IPS DF 4.7 (cell line): ENCODE measurements around the gene STK39.
A peak's percentile ranks its signal among the peaks of the same experiment; 100 is the strongest.

Experiments
- DNase-seq: peaks from one replicate; pipeline ENCODE4 v3.0.0-alpha.2; 2013; ENCODE audit warnings: low spot score; ENCODE audit errors: extremely low read depth

The STK39 gene

DNA sequence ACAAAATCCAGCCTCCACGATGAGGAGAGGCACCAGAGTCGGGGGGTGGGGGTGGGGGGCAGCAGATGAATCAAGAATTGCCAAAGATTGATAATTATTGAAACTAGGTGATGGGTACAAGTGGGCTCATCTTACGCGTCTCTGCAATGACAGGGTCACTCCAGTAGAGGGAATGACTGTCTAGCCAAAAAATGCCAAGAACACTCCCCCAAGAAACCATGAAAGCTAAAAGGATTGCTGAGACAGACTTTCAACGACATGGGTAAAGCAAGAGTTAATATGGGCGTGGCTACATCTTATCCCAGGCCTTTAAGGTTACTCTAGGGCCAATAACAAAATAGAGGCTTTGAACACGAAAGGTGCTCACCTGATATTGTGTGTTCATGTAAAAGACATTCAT is 86.5 kb downstream of the STK39 start:
- peak; percentile 62 for DNase-seq

DNA sequence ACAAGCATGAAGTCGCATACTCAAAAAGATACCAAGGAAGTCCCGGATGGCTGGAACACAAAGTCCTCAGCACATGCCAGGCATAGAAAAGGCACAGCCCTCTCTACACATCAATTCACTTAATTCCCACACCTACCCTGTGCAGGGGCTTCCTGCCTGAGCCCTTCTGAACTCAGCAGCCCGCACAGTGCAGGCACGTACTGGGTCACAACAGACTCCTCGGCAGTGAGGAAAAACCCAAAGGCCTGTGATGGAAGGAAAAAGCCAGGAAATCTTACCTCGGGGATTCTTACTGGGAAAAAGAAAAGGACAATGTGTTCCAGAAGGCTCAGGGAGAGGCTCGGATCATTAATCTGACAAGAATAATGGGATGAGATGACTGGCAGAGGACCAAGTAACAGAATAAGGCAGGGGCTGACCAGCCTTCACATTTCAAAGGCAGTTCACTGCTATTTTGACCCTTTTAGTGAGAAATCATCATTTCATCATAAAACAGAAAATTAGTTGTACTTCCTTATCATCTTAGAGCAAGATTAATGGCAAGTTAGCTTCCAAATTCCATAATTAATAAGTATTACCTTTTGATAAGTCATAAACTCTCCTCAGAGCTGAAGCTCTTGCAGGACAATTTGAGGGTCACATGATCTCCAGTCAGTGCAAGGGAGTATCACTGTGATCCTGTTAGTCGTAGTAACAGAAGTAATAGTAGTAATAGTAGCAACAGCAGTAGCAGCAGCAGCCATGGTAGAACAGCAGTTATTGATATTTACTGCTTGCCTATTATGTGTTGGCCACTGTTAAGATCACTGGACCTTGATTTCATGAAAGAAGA is 87.4 kb downstream of the STK39 start:
- DNase-seq, result no peak

- no peak for DNase-seq
These were observed 88.8 kb downstream of the STK39 start for GRCh38 chr2:168158586-168158985.

DNA sequence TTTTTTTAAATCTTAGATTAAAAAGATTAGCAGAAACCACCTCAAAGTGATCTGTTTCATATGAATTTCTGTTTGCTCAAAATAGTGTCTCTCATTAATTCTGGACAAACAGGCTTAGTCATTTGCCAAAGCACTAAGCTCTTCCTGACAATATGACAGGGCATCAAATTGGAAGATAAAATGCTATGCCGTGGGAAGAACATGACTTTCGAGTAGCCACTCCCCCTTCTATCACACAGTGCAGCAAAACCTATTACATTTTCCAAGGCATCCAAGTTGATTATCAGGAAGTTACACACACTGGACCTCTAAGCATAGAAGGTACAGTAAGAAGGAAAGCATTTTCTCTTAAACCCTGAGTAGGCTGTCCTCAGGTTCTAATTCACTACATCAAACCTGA is 89.5 kb downstream of the STK39 start:
- no peak for DNase-seq

GRCh38 chr2:168157070-168157469 is 90.3 kb downstream of the STK39 start:
- no peak for DNase-seq

- no peak for DNase-seq
These were observed 90.7 kb downstream of the STK39 start for GRCh38 chr2:168156661-168157060.

DNA sequence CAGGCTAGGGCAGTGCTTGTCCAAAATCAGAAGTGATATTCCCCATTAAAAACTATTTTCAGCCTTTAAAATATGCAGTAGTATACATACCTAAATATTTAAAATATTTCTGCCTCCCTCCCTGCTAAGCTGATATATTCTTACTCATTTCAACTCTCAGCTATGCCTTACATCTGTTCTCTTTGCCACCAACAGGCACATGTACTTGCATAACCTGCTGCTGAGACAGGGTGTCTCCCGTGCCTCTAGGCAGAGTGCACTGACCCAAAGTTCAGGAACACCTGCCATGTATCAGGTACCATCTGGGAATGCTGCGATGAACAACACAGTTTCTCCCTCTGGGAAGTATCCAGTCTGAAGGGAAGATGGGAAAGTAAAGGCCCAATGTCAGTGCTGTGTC is 91.7 kb downstream of the STK39 start:
- no peak for DNase-seq

DNA sequence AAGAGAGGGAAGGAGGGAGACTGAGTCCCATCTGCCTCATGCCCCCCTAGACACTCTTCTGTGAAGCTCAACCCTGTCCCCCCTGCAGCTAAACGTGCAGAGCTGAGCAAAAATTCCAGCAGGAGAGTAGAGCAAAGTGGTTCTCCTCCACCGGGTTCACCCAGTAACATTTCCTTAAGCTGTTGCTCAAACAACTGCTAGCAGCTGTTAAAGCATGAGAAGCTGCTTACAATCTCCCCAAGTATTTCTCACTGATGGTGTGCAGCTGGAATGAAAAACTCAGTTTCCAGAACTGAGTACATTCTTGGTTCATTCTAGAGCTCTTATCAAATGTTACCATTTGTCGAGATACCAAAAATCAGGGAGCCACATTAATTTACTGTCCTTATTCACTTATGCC is 92.3 kb downstream of the STK39 start:
- no peak for DNase-seq

- no peak for DNase-seq
These were observed 94.4 kb downstream of the STK39 start for GRCh38 chr2:168152902-168153530.

- DNase-seq, result no peak
These were observed 97.4 kb downstream of the STK39 start for GRCh38 chr2:168149986-168150385.

GRCh38 chr2:168149150-168149974 is 98.0 kb downstream of the STK39 start:
- DNase-seq, result no peak

DNA sequence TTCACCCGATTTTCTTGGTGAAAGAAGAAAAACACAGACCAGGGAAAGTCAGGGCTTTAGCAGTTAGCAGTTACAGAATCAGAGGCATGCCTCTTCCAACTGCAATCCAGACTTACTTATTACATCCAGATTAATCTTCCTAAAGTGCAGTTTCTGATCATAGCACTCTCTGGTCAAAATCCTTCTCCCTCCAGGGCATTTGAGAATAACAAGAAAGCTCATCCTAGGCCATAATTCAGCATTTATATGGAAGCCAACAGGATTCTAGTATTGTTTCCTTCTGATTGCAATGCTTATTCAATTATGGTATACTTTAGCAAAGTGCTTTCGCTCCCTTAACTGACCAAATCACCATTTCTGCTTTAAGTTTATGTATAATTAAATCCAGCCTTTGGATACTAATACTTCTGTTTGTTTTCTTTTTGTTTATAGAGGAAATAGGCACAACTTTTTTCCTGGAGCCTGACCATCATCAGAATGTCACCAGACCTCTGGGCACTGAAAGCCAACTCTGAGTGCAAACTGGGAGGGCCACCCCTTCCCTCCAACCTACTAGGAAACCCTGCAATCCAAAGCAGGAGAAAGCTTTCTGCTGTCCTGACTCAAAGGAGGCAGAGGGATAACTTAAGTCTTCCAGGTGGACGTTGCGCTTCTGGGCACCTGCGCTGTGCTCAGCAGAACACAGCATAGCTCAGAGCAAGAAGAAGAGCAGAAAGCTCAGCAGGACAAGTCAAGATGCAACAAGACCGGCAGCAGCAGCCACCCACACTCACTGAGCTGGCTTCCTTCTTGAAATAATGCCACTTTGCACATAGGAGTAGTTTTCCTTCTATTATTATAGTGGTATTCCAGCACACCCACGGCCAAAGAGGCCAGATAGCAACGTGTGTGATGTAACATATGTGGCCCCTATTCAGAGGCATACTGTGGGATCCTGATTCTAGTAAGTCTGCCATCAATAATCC is 99.3 kb downstream of the STK39 start:
- DNase-seq, result no peak

DNA sequence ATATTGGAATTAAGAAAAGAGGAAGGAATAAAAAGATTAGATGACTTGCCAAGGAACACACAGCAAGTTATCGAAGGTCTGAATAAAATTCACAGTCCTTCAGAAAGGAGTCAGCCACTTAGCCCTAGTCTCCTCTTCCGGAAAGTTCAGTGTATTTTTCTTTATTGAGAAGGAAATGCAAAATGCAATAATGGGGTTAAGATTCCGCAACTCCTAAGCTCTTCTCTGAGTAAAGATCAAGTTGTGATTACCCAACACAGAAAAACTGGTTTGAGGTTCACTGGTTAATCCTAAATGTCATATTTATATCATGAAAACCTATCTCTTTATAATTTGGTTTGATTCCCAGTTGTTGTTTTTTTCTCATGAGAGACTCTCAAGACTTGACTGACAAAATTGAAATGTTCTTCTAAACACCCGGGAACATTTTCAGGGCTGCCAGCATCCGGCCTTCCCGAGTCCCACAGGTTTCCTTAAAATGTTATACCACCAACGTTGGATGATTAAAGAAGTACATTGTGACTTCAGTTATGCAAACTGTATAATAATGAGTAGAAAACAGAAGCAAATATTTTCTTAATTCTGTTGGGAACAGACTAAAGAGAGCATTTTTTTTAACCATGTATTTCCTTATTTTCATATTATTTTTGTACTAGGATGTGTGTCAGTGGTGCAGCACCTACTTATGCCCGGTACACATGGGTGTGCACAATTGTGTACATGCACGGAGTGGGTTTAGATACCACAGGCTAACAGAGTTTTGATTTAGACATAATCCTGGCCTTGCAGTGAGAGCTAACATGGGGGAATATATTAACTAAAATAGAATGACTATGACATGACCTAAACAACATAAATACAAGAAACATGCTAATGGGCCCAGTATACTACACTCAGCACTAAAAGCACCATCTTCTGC is 100.2 kb downstream of the STK39 start:
- DNase-seq, result no peak

- no peak for DNase-seq
These were observed 101.7 kb downstream of the STK39 start for GRCh38 chr2:168145426-168146310.

DNA sequence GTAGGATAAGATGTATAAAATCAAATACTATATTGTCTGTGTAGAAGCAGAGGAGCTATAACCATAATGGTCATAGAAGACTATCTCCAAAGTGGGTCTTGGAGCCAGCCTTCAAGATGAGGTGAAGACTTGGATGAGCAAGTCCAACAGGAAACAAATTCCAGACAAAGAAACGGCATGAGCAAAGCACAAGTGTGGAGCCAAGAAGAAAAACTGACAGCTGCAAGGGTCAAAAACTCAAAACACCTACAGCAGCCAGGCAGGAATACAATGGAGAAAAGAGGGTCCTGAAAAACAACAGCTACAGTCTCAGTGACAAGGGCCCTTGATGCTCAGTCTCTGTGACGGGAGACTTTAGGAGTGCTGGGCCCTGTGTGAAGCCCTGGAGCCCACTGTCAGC is 102.4 kb downstream of the STK39 start:
- no peak for DNase-seq

- no peak for DNase-seq
These were observed 103.6 kb downstream of the STK39 start for GRCh38 chr2:168143813-168144212.

- DNase-seq, result no peak
These were observed 106.5 kb downstream of the STK39 start for GRCh38 chr2:168140892-168141291.

DNA sequence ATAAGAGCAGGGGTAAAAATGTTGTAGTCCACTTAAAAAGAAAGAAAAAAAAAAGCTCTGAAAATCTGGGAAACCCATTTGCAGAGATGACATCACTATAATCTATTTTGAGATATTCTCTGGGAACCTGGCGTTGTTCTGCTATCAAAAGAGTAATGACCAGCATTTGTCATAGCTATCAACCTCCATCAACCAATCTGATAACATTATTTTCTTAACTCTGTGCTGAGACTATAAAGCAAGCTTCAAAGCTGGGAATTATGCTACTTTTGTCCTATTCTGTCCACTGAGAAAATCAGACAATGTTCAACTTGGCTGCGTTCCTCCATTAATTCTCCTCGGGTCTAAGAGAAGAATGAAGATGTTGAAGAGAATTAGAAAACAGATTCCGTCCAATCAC is 107.5 kb downstream of the STK39 start:
- DNase-seq, result no peak

DNA sequence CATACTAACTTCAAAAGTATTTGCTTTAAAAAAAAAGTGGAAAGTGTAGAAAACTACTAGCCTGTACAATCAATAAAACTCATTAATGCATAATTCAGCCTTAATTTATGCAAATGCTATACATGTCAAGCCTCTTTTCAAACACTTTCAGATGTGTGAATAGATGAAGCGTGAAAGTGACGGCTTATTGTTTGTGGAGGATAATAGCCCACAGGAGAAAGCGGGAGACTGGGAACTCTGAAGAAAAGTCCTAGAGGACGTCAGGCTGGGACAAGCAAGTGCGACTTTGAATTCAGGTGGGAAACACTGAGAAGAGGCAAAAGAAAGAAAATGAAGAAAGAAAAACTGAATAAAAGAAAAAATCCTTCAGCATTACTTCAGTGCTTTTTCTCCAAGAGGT is 108.5 kb downstream of the STK39 start:
- no peak for DNase-seq
